HG02938 (cell line): ENCODE results near the gene CSNK1A1L.

ENCODE experiments used
- ATAC-seq: cut with Tn5 transposase; IDR thresholded peaks from one replicate; pipeline ENCODE4 v1.9.1; 2021; ENCODE audit warnings: mild to moderate bottlenecking, moderate library complexity; ENCODE audit not compliant: unreplicated experiment

Gene CSNK1A1L

DNA sequence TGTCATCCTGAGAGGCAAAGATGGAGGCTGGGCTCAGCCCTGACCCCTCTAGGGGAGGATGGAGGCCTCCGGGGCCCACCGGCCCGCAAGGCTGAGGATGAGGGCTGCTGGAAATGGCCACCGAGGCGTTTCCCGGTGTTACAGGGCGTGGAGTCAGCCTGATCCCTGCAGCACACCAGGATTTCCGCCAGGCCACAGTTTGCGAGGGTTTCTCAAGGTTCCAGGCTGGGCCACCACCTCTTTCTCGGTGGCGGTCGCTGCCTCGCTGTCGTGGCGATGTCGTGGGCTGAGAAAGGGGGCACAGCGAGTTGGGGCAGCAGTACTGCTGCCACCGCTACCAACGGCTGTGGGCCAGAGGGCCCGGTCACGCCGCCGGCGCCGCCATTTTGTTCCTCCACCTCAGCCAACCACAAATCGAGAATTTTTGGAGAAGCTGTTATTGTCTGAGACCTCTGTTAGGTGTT lies at the start of gene CSNK1A1L:
Gene CSNK1A1L (minus strand): TSS at position 414 of the 464 bp plus-strand sequence. CDS start 408 bp downstream, at position 6.
- no peak for ATAC-seq

DNA sequence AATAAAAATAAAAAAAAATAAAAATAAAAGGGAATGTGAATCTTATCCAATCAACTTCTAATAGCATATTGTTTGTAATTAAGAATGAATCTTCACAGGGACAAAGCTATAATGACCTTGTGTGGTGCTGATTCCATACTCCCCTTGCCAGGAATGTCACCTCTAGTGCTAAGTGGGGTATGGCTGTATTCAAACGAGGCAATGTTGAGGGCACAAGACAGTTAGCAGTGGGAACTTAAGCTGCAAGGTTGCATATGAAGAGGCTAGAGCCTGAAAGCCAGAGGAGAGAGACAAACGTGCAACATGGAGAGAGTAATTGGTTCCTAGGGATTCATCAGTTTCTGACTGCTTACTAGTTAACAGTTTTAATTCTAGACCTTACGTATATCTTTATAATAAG lies 43.9 kb upstream of the CSNK1A1L start:
- no peak for ATAC-seq

DNA sequence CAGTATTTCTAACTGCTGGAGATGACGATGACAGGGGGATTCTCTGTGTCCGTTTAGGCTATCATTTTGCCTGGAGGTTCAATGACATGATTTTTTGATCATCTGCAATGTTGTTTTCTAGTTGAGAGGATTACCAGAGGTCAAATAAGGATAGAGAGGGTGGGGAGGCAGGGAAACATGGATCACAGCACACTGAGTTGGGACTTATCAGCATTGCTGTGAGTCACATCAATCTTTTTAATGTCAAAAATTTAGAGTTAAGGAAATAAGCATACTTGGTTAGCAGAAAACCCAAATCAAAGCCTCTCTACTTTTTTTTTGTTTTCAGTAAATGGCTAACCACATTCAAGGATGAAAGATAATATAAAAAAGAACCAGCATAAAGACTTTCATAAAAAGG lies 43.0 kb upstream of the CSNK1A1L start:
- ATAC-seq, result no peak

DNA sequence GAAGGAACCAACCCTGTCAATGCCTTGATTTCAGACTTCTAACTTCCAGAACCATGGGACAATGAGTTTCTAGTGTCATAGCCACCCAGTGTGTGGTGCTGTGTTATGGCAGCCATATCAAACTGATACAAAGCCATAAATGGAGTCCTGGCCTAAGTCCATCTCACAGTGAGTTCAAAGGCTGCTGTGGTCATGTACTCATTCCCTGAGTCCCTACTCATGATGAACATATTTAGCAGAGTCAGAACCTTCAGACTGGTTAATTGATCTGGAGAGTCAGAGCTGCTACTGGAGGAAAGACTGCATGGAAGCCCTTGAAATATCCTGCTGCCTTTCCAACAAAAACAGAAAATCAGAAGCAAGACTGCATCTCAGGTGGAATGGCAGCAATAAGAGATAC lies 39.2 kb upstream of the CSNK1A1L start:
- no peak for ATAC-seq

DNA sequence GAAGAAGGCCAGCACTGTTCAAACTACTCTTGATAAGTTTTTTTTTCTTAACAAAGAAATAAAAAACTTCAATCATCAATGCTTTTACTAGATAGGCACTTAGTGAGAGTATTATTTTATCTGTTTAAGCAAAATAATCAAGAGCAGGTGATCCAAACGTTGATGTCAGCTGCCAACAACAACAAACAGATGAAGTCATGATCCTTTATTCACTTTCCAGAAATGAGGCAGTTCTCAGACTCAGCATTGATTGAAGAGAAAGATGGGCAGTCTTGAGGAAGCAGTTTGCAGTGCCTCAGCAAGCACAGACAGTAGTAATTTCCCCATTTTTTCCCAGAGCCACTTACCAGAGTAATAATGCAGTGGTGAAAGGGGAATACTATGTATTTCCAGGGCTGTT lies 38.4 kb upstream of the CSNK1A1L start:
- ATAC-seq, result no peak

DNA sequence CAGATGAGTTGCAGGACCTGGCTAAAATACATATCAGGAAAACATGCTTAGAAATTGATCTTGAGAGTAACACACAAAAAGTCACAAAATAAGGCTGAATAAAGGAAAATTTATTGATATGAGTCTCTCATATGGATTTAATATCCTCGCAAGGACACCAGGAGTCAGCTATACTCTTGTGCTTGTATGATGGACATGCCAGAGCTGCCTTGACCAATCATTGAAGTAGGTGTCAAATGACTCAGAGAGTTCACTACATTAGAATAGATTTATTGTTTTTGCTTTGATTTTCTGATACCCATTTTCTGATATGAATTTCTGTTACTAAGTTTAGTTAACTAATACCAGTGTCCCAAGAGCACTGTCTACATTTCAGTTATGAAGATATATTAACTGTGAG lies 37.4 kb upstream of the CSNK1A1L start:
- no peak for ATAC-seq

DNA sequence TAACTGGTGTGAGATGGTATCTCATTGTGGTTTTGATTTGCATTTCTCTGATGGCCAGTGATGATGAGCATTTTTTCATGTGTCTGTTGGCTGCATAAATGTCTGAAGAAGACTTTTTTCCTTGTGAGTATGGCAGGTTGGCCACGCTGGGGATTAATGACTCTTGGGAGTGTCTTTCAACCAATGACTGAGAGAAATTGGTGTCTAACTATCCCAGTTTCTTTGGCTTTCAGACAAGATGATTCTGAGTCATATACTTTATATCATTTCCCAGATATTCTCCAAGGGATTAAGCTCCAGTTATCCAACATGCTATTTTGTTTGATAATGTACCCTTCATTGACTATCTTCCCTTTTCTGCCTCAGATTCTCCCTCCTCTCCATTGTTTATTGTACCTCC lies 35.5 kb upstream of the CSNK1A1L start:
- no peak for ATAC-seq

DNA sequence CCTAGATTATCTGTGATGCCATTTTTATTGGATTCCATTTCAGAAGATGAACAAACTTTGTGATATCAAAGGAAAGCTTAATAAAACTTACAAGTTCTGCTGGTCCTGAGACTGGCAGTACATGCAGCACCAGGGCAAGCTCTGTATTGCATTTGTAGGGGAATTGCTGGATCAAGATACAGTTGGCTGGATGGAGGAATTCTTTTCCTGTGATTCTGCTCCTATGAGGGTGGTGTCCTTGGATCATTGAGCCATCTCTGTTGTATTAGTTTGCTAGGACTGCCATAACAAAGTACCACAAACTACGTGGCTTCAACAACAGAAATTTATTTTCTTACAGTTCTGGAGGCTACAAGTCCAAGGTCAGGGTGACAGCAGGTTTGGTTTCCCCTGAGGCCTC lies 33.9 kb upstream of the CSNK1A1L start:
- no peak for ATAC-seq

DNA sequence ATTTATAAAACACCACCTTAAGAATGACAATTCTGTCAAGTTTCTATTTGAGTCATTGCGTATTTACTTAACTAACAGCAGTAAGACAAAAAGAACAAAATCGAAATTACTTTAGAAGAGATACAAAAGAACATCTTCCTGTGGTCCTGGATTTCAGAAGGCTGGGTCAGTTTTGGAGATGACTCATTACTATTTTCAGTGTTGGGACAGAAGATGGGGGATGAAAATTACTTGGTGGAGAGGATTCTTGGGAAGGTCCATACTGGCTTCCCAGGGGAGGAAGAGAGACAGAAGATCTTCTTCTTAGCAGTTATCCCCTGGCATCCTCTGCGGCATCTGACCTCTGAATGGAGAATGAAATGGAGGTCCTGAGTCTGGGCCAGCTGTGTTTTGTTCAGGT lies 33.5 kb upstream of the CSNK1A1L start:
- ATAC-seq, result no peak

DNA sequence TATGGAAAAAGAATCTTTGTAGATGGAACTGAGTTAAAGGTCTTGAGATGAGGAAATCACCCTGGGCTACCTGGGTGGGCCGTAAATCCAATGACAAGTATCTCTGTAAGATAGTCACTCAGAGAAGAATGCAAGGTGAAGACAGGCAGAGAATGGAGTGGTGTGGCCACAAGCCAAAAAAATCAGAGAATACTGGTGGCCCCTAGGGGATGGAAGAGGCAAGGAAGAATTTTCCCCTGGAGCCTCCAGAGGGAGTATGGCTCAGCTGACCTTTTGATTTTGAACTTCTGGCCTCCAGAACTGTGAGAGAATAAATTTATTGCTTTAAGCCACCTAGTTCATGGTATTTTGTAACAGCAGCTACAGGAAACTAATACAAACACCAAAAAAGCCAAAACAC lies 32.7 kb upstream of the CSNK1A1L start:
- ATAC-seq, result no peak

DNA sequence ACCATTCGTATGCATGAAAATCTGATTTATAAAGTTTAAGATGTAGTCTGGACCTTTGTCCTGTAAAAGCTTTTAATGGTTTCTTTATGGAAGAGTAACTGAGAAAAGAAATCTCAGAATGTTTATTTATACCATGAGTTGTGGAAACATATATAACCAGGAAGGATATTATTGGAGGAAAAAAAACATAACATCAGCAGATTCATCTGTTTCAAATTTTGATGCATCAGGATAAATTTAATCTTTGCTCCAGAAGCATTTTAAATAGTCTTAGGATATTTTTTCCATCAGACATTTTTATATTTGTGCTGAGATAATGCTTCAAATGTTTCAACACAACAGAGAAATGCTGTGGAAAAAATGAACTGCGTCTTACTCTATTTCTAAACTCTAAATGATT lies 31.2 kb upstream of the CSNK1A1L start:
- no peak for ATAC-seq

DNA sequence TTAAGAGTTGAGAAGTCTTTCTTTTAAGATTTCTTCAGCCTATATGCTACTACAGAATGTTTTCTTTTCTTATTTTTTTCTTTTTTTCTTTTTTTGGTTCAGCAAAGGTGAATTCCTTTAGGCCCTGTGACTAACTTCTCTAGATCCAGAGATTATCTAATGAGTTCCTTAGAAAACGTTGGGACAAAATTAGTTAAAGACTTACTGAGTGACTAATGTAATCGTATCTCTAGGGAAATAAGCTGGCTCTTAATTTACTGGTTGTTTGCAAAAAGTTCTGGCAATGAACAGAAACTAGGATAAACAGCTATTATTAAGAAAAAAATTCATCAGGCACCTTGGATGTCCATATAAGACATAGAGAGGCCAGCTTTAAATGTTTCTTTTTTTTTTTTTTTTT lies 30.7 kb upstream of the CSNK1A1L start:
- ATAC-seq, result no peak

DNA sequence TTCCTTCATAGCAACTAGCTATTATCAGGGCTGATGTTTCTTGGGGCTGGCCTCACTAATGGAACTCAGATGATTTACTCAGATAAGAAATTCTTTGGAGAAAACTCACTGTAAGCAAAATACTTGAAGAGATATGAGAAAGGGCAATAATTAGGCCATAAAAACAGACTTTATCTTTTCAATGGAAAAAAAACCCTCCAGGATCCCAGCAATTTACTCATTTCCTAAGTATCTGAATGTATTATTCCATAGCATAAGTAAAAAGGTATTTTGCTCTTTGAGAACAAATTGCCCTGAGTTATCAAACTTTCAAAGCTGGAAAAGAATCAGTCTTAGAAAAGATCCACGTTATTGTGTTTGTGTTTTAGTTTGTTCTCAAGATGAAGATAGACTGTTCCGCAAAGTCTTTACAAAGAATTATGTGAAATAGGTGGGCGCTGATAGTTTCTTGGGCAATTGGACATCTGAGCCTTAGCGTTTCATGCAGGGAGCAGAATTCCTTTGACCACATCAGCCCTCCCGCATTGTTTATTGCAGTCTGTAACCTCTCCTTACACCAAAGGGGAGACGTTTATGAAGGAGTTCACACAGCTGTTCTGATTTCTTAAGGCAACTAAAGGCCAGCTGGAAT lies 29.1 kb upstream of the CSNK1A1L start:
- no peak for ATAC-seq

DNA sequence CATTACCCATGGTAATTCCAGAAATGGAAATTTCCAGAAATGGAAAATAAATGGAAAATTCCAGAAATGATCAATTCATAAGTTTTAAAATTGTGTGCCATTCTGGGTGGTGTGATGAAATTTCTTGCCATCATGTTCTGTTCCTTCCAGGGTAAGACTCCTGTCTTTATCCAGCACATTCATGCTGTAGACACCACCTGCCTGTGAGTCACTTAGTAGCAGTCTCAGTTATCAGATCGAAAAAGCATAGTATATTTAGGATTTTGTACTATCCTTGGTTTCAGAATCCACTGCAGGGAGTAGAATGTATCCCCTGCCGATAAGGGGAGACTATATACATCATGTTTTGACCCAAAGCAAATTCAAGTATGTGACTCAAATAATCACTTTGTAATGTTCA lies 26.7 kb upstream of the CSNK1A1L start:
- ATAC-seq, result no peak

DNA sequence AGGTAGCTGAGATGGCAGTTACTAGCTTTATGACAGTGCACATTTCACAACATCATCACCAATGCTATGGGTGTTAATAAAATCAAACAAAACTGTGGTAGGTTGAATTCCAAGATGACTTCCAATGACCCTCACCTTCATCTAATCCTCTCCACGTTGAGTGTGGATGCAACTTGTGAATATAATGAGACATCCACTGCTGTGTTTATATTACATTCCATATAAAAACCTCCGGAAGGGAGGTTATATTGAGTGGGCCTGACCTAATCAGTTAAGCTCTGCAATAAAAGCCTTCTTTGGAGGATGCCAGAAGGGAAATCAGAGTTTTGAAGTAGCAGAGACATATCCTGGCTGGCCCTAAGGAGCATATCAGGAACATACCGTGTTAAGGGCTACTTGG lies 25.6 kb upstream of the CSNK1A1L start:
- ATAC-seq, result no peak

DNA sequence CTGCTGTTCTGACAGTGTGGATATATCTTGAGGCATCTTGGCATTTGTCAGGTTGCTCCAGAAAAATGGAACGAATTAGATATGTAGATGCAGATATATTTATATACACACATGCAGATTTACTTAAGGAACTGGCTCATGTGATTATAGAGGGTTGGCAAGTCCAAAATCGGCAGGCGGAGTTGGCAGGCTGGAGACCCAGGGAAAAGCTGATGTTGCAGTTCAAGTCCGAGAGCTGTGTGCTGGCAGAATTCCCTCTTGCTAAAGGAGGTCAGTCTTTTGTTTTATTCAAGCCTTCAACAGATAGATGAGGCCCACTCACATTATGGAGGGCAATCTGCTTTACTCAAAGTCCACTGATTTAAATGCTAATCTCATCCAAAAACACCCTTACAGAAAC lies 24.4 kb upstream of the CSNK1A1L start:
- no peak for ATAC-seq

DNA sequence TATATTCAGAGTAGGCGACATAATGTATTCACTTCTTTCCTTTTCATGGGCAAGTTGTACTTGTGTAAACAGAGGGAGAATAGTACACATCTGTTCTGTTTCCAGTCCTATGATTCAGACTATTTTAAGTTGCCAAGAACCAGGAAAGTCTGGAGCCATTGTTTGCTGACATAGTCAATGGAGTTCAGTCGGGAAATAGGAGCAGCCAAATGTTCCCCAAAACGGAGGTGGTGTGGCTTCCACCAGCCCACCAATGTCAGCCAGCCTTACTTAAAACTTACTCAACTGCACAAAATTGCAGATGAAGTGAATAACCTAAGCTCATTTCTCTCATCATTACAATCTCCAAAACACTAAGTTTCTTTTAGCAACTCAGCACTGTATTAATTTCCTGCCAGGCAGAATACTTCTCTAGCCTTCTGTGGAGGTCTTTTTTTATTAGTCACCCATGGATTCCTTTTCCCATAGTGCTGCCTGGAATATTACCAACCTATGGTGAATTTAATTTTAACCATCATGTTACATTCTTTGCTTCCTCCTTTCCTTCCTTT lies 22.3 kb upstream of the CSNK1A1L start:
- ATAC-seq, result no peak

DNA sequence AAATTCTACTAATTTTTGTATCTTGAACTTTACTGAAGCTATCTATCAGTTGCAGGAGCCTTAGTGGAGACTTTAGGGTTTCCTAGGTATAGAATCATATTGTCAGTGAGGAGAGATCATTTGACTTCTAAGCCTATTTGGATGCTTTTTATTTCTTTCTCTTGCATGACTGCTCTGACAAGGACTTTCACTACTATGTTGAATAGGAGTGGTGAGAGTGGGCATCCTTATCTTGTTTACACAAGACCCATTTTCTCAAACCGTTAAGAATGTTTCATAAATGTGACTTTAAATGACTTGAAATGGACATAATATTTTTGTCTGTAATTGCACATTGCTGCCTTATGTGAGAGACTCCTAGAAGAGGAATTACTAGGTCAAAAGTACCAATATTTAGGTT lies 17.9 kb upstream of the CSNK1A1L start:
- no peak for ATAC-seq

DNA sequence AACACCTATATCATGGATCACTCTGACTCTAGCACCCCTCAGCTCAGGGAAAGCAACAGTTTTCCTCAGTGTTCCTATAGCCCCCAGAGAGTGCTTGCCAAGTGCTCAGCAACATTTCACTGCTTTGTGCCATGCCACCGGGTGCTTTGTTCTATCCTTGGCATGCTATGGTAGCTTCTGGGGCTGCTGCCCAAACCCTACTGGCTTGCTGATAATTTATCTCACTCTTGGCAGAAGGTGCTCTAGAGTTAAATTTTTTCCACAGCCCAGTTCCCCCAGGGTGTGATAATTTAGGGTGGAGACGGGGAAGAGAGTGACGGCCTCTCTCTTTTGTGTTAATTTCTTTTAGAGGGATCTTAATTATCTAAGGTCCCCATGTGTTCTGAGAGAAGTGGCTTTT lies 12.6 kb upstream of the CSNK1A1L start:
- ATAC-seq, result no peak

DNA sequence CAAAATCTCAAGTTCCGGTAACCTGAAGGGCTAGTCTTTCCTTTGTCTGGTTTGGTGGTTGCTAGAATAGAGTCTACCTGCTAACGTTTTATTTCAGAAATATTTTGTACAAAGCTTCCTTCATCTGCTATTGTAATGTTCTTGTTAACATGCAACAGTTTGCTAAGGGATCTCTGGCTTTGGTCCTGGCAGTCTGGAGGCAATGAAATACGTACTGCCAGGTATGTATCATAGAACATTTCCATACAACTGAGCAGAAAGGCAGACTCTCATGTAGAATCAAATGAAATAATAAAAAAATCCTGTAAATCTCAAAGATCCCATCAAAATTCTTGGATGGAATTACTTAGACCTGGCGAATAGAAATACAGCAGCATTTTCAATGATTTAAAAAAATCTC lies 8.8 kb upstream of the CSNK1A1L start:
- no peak for ATAC-seq

DNA sequence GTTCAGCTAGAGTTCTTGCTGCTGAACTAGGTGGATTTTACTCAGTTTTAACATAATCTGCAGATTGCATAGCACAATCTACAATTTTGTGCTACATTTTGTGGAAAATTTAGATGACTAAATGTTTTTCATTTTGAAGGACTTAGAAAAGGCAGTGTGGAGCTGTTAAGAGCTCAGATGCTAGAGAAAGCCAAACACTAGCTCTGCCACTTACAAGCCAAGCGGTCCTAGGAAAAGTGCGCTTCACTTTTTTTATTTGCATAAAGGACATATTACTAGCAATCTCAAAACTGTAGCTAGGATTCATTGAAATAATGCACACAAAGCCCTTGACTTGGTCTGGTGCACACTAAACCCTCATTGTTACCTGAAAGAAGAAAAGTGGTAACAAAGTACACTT lies 8.1 kb upstream of the CSNK1A1L start:
- no peak for ATAC-seq

DNA sequence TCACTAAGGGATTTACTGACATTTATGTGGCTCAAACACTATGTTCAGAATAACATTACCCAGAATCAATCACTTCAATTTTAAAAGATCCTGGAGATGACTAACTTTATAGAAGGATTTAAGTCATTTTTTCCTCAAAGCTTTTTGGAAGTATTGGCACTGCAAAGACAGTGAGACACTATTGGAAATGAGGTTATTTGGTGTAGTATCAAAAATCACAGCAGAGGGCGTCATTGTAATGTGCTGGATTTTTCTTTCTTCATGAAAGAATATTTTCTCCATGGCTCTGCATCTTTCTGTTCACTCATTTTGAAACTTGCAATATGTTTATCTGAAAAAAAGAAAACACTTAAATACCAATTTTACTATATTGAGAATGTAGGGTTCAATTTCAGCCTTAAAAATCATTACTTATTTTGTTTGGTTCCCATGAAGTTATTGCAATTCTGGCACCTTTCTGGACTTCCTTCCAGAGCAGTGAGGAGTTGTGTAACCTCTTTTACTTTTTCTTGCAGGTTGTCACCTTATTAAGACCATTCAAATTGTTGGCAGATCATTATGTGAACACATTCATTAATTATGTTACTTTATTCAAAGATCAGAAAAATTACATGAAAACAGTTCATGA lies 3.7 kb upstream of the CSNK1A1L start:
- ATAC-seq, result peak; percentile 56

DNA sequence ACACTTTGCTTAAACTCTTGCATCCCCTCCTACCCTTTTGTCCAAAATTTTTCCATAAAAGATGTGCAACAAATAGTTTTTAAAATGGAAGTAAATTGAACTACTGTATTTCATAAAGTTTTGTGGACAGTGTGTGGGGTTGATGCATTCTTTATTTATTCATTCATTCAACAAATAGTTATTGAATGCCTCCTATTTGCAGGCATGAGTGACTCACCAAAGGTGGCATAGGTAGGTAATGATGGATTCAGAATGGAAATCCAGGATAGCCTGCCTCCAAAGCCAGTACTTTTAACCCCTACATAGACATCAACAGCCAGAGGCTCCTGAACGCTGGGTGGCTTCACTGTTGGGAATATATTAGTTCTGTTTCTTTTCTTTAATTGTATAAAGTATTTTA lies 2.4 kb upstream of the CSNK1A1L start:
- ATAC-seq, result no peak
